ENCODE results near the gene LDB3. TPM values are rescaled to one million over a fixed set of nuclear protein-coding genes. Genes with fewer than 3 reads are reported as not detected.

The LDB3 gene
- total and polyA plus RNA-seq, 11 donors = 165 to 1,759 (median 1,273) TPM

DNA sequence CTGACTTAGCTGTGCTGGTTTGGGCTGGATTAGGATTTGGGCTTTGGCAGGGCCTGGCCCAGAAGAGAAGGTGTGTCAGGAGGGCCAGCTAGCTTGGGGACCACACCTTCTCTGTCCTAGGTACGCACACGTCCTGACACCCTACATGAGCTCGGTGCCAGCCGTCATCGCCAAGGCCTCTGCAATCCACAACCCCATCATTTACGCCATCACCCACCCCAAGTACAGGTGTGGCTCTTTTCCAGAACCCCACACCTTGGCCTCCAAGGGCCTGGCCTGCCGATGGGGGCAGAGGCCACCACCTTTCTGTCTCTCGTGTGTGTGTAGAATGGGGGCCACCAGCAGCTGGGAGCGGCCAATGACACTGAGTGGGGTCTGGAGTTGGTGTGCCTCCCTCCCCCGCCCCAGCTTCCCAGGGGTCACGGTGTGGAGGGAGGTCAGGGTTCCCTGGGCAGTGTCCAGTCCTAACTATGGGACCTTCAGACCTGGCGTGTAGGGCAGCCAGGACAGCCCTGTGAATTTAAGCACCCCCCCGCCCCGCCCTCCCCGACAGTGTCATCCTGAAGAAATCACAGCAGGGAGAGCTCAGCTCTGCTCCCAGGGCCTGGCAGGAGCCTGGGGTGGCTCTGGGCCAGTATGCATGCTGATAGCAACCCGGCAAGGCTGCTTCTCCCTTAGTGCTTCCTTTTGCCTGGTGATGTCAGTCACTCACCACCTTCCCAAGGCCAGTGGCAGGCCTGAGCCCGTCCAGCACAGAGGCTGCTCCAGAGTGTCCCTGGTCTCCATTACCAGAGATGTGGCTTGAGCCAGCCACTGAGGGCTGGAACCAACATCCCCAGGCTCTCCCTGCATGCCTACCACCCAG is 6.9 kb upstream of the LDB3 start:
- Histone ChIP-seq H3K27me3 (no peaks in the 10 kb centered on the region), H3K9me3 (no peaks in the 10 kb centered on the region), H3K4me3 (no peak overlapping the region), H3K4me1 (peaks cover 0 to 71% (median 39%) of the 10 kb centered on the region in 12 donors), H3K27ac (peak overlapping the region; percentile 20 to 100 (median 94)), H3K36me3 (no peaks in the 10 kb centered on the region)
- ATAC-seq (peak; percentile 17 to 56 (median 49)), DNase-seq (peak; percentile 81 to 94 (median 88))
- TF ChIP-seq POLR2A (IDR thresholded peaks at IDR 0.05) = peak in 1 of 2 donors; percentile 44
- TF ChIP-seq CTCF (IDR thresholded peaks at IDR 0.05) = peak in 2 of 12 donors; percentile 10 to 32
- intact Hi-C loops (cut with DNase I) = no loop called here
- 53 to 63% (median 54%) methylated on average over 11 to 17 of the region's 17 CpGs for WGBS, 4 donors

- Histone ChIP-seq H3K27ac (peak overlapping the region; percentile 20 to 100 (median 94)), H3K27me3 (no peaks in the 10 kb centered on the region), H3K4me1 (peaks cover 0 to 82% (median 42%) of the 10 kb centered on the region in 12 donors), H3K36me3 (no peaks in the 10 kb centered on the region), H3K9me3 (no peaks in the 10 kb centered on the region), H3K4me3 (no peak overlapping the region)
- ATAC-seq (no peak), DNase-seq (peak in 4 of 5 donors; percentile 20 to 46 (median 26))
- TF ChIP-seq CTCF (IDR thresholded peaks at IDR 0.05) = no peak
- TF ChIP-seq POLR2A (IDR thresholded peaks at IDR 0.05) = no peak
- intact Hi-C loops (cut with DNase I) = no loop called here
- WGBS, 4 donors = 70 to 81% (median 75%) methylated on average over 14 to 19 of the region's 19 CpGs
These were observed 5.9 kb upstream of the LDB3 start for GRCh38 chr10:86662186-86663045.

- Histone ChIP-seq H3K27me3 (no peaks in the 10 kb centered on the region), H3K36me3 (no peaks in the 10 kb centered on the region), H3K4me3 (no peak overlapping the region), H3K9me3 (no peaks in the 10 kb centered on the region), H3K27ac (peak overlapping the region; percentile 20 to 100 (median 94)), H3K4me1 (peaks cover 0 to 85% (median 42%) of the 10 kb centered on the region in 12 donors)
- WGBS, 4 donors = 65 to 78% (median 73%) methylated on average over 8 of the region's 8 CpGs; no CpG with 5 or more reads in 1 of the 4 donors
- ATAC-seq (no peak), DNase-seq (peak in 4 of 5 donors; percentile 7 to 48 (median 32))
- intact Hi-C loops (cut with DNase I) = no loop called here
- no peak for TF ChIP-seq POLR2A (IDR thresholded peaks at IDR 0.05)
- no peak for TF ChIP-seq CTCF (IDR thresholded peaks at IDR 0.05)
These were observed 5.3 kb upstream of the LDB3 start for GRCh38 chr10:86663046-86663345.

Measured in heart left ventricle (tissue), 16 donors.